Testis (tissue), 3 donors: ENCODE measurements around the gene NXPH4. TPM values are rescaled to one million over a fixed set of nuclear protein-coding genes. Genes with fewer than 3 reads are reported as not detected.

Experiments used
- DNase-seq: peaks from one replicate; pipeline ENCODE4 v3.0.0-alpha.2; 2019
- H3K27ac ChIP-seq, 2 donors: fragments of 200-600 bp; sonication (generic); one replicate each; pipeline ENCODE4 v1.5.1; 2019
- H3K27me3 ChIP-seq: fragments of 200-600 bp; sonication (generic); one replicate; pipeline ENCODE4 v1.5.1; 2019
- H3K36me3 ChIP-seq: fragments of 200-600 bp; sonication (generic); one replicate; pipeline ENCODE4 v1.5.1; 2017; ENCODE audit warnings: low read depth; ENCODE audit errors: missing control alignments
- H3K4me1 ChIP-seq: fragments of 200-600 bp; sonication (generic); one replicate; pipeline ENCODE4 v1.5.1; 2019
- H3K4me3 ChIP-seq, 2 donors: fragments of 200-600 bp; sonication (generic); one replicate each; pipeline ENCODE4 v1.5.1; 2017 to 2019
- H3K9me3 ChIP-seq: fragments of 200-600 bp; sonication (generic); one replicate; pipeline ENCODE4 v1.5.1; 2017
- POLR2A ChIP-seq: fragments of 450-650 bp; IDR thresholded peaks from one replicate; pipeline ENCODE4 v1.6.1; 2017; ENCODE audit warnings: antibody characterized with exemption, mild to moderate bottlenecking, moderate library complexity
- WGBS, 2 donors: methylation state at CpG; one replicate each; pipeline ENCODE4 v1.1.5; 2018; 5-methylcytosine and 5-hydroxymethylcytosine counted together
- intact Hi-C: fragments of 100-400 bp; cut with DNase I; formaldehyde crosslinking; loops from one replicate; pipeline ENCODE4 v1.15.1; 2023; ENCODE audit warnings: low total_unique reads
- polyA plus RNA-seq: library from polyadenylated mRNA; stranded (reverse); fragments of 350-450 nt; fragmentation: Illumina TruSeq; extraction: RNeasy Lipid Tissue Mini Kit (QIAGEN cat#74804); gene quantifications from one replicate; pipeline ENCODE4 v1.2.3, GENCODE V29; 2014; ENCODE audit warnings: low read depth, low replicate concordance; ENCODE audit not compliant: insufficient read depth
- total RNA-seq, 2 donors: library from RNA; depleted of rRNA; stranded (reverse); fragments of >200 nt; gene quantifications; one replicate each; pipeline ENCODE4 v1.2.3, GENCODE V29; 2016
- TF ChIP-seq, protein P1 (sequence below), 3 experiments: fragments of 450-650 bp in 2 of 3; fragments of 200-600 bp in 1 of 3; sonication (generic) in 1 of 3; IDR thresholded peaks; one replicate each; pipeline ENCODE4 v1.5.1; 2016 to 2019; ENCODE audit warnings: antibody characterized with exemption in 3 of 3, mild to moderate bottlenecking in 2 of 3, moderate library complexity in 1 of 3

The NXPH4 gene
- total and polyA plus RNA-seq, 3 donors from 2014 or later = 1.8 to 7.7 (median 7.5) TPM

DNA sequence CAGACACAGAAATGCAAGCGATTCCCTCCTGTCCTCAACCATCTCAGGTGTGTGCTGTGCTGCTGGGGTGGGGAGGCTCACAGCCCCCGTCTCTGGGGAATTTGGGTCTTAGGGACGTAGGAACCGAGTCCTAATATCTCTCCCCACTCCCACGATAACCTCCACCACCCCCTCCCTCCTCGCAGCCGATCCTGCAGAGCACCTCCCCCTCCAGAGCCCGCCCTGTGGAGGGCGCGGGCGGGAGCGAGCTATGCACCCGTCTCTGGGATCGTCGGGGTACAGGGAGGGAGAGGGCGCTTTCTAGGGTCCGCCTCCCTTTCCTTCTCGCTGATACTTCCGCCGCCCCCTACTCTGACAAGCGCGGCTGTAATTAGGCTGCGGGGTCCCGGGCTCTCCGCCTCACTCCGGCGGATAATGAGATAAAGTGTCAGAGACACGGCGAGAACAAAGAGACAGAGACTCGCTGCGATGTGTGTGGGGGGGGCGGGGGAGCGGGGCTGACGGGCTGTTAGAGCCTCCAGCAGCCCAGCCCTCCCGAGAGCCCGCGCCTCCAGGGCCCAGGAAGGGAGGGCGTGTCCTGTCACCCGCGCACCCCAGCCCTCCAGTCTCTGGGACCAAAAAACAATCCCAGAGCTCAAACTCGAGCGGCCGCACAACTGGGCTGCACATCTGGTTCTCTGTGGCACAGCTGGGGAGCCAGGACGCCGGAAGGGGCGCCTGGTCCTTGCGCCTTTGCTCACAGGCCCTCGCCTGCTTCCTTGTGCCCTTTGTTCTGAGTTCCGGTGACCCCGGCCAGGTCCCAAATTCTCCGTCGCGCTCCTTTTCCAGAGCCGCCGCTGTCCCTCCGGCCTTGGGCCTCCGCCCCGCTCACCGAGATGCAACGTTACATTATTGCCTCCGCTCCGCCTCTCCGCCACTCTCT is 21.6 kb downstream of the NXPH4 start:
- peaks cover 29% of the 10 kb centered on the region for H3K4me1 ChIP-seq
- peak overlapping the region; percentile 46 to 48 for H3K4me3 ChIP-seq
- H3K27ac ChIP-seq = no peak overlapping the region
- 11 to 14% methylated on average over 57 to 59 of the region's 63 CpGs for WGBS, 2 donors
- DNase-seq = no peak
- no peaks in the 10 kb centered on the region for H3K36me3 ChIP-seq
- intact Hi-C loops = no loop called here
- no peaks in the 10 kb centered on the region for H3K9me3 ChIP-seq
- TF ChIP-seq POLR2A = no peak
- TF ChIP-seq, protein P1, sequence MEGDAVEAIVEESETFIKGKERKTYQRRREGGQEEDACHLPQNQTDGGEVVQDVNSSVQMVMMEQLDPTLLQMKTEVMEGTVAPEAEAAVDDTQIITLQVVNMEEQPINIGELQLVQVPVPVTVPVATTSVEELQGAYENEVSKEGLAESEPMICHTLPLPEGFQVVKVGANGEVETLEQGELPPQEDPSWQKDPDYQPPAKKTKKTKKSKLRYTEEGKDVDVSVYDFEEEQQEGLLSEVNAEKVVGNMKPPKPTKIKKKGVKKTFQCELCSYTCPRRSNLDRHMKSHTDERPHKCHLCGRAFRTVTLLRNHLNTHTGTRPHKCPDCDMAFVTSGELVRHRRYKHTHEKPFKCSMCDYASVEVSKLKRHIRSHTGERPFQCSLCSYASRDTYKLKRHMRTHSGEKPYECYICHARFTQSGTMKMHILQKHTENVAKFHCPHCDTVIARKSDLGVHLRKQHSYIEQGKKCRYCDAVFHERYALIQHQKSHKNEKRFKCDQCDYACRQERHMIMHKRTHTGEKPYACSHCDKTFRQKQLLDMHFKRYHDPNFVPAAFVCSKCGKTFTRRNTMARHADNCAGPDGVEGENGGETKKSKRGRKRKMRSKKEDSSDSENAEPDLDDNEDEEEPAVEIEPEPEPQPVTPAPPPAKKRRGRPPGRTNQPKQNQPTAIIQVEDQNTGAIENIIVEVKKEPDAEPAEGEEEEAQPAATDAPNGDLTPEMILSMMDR (IDR thresholded peaks at IDR 0.05) = no peak
- H3K27me3 ChIP-seq = no peaks in the 10 kb centered on the region

DNA sequence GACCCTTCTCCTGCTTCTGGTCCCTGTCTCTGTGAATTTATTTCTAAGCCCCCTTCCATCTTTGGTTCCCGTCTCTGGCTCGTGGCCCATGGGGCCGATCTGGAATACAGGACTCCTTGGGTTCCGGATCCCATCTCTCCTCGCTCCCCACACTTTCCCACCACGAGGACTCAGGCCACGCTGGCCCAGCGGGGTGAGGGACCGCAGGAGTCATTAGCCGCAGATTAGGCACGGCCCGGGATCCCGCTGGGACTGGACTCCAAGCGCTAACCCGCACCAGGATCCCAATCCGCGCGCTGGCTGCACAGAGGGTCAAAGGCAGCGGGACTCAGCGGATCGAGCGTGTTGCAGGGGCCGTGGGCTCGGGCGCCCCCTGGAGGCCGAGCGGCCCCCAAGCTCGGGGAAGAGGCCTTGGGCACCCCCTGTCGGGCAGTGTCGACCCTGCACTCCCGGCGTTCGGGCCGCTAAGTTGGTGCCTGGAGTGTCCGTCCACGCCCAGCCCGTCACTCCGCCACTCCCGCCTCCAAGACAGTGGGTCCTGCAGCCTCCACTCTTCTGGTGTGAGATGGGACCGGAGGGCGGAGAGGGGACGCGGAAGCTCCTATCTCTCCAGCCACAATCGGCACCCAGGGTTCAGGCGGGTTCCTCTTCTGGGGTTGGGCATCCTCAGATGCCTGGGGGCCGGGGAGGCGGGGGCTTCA is 22.4 kb downstream of the NXPH4 start:
- DNase-seq = peak; percentile 90
- H3K36me3 ChIP-seq = no peaks in the 10 kb centered on the region
- no peaks in the 10 kb centered on the region for H3K9me3 ChIP-seq
- intact Hi-C loops = no loop called here
- no peak for TF ChIP-seq POLR2A
- TF ChIP-seq, protein P1 (IDR thresholded peaks at IDR 0.05) = peak; percentile 99 to 100 (median 100)
- no peaks in the 10 kb centered on the region for H3K27me3 ChIP-seq
- H3K4me3 ChIP-seq = peak overlapping the region; percentile 46 to 48
- WGBS, 2 donors = 2 to 4% methylated on average over 22 to 24 of the region's 47 CpGs
- no peak overlapping the region for H3K27ac ChIP-seq
- peaks cover 34% of the 10 kb centered on the region for H3K4me1 ChIP-seq

DNA sequence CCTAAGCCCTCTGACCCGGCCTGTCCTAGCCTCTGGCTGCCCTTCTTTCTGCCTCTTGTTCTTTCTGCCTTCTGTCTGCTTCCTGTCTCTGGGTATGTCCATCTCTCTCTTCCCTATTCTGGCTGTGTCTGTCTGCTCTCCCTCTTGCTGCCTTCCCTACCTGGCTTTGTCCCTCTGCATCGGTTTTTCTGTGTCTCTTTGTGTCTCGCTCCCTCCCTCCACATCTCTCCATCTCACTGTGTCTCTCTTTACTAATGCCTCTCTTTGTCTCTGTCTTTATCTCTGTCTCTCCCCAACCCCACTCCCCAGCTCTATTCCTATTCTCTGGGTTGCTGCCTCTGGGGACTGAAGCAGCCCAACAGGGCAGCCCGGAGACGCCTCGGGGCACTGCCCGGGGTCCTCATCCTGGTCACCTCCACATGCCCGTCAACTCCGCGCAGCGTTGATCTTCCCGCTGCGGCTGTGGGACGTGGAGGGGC is 23.0 kb downstream of the NXPH4 start:
- Histone ChIP-seq H3K36me3 (no peaks in the 10 kb centered on the region), H3K4me1 (peaks cover 34% of the 10 kb centered on the region), H3K9me3 (no peaks in the 10 kb centered on the region), H3K27ac (no peak overlapping the region), H3K4me3 (peak overlapping the region; percentile 1 to 43), H3K27me3 (no peaks in the 10 kb centered on the region)
- WGBS, 2 donors = 3 to 4% methylated on average over 11 to 14 of the region's 14 CpGs
- intact Hi-C loops = no loop called here
- TF ChIP-seq, protein P1 (IDR thresholded peaks at IDR 0.05) = no peak
- TF ChIP-seq POLR2A = no peak
- no peak for DNase-seq

DNA sequence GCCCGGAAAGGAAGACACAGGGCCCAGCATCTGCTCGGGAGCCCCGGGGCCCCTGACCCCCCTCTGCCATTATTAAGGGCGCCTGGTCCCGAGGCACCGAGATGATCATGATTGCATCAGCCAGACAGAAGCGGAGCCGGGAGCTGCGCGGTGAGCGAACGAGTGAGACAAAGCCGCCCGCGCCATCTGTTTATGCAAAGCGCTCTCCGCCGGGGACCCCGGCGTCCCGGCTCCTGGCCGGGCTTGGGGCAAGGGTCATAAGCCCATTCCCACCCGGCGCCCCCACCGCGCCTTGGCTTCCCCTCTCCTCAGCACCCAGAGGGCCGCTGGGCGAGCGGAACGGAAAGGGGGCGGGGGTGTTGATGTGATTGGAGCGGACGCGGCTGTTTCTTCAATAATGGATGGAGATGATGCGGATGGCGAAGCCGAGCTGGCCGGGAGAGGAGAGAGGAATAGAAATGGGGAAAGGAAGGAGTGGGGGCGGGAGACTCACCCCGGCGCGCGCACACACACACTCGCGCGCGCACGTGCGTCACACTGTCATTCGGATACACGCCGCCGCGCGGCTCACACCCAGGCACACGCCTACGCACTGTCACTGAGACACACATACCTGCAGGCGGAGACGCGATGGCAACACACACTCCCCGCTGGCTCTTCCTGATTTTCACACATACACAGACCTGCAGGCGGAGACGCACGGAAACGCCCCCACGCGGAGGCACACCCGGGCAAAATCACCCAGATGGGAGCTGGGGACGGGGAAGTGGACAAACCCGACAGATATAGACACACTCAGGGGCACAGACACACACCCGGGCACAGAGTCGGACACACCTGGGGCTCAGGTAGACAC is 23.7 kb downstream of the NXPH4 start:
- no peaks in the 10 kb centered on the region for H3K9me3 ChIP-seq
- peaks cover 34% of the 10 kb centered on the region for H3K4me1 ChIP-seq
- peak overlapping the region; percentile 1 to 43 for H3K4me3 ChIP-seq
- H3K27me3 ChIP-seq = no peaks in the 10 kb centered on the region
- no peak overlapping the region for H3K27ac ChIP-seq
- intact Hi-C loops = no loop called here
- no peaks in the 10 kb centered on the region for H3K36me3 ChIP-seq
- DNase-seq = no peak
- 1 to 4% methylated on average over 29 to 72 of the region's 72 CpGs for WGBS, 2 donors
- TF ChIP-seq, protein P1 (IDR thresholded peaks at IDR 0.05) = no peak
- TF ChIP-seq POLR2A = no peak
